Thyroid gland (tissue), 4 donors: ENCODE measurements around the gene TMEM44.

ENCODE experiments used
- POLR2A ChIP-seq, 2 donors: fragments of 450-650 bp; IDR thresholded peaks; one replicate each; pipeline ENCODE4 v1.6.1; 2017; ENCODE audit warnings: antibody characterized with exemption in 2 of 2, mild to moderate bottlenecking in 2 of 2, moderate library complexity in 1 of 2
- TF ChIP-seq, protein P1 (sequence below), 6 experiments: fragments of 200-600 bp in 3 of 6; fragments of 450-650 bp in 3 of 6; sonication (generic) in 3 of 6; IDR thresholded peaks; one replicate each; pipeline ENCODE4 v1.5.1; 2016 to 2019; ENCODE audit warnings: antibody characterized with exemption in 6 of 6, mild to moderate bottlenecking in 2 of 6, inconsistent platforms in 1 of 6, moderate library complexity in 1 of 6

DNA sequence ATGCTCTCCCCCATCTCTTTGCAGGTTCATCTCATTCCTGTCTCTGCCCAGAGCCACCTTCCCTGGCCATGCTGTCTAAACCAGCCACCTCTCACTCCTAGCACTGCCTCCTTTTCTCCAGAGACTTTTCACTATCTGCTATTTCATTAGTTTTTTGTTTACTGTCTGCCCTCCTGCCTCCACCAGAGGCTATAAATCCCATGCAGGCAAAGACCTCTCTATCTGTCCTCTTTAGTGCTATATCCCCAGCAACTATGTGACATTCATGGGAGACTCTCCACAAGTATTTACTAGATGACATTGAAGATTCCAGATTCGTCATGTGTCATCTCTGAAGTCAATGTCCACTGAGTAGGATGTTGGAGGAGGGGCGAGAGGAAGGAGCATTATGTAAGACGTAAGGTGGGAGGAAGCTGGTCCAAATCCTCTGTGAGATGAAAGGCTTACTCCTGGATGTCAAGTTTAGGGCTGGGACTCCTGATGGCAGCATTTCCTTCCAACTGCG is 49.0 kb upstream of the TMEM44 start:
- TF ChIP-seq, protein P1, sequence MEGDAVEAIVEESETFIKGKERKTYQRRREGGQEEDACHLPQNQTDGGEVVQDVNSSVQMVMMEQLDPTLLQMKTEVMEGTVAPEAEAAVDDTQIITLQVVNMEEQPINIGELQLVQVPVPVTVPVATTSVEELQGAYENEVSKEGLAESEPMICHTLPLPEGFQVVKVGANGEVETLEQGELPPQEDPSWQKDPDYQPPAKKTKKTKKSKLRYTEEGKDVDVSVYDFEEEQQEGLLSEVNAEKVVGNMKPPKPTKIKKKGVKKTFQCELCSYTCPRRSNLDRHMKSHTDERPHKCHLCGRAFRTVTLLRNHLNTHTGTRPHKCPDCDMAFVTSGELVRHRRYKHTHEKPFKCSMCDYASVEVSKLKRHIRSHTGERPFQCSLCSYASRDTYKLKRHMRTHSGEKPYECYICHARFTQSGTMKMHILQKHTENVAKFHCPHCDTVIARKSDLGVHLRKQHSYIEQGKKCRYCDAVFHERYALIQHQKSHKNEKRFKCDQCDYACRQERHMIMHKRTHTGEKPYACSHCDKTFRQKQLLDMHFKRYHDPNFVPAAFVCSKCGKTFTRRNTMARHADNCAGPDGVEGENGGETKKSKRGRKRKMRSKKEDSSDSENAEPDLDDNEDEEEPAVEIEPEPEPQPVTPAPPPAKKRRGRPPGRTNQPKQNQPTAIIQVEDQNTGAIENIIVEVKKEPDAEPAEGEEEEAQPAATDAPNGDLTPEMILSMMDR (IDR thresholded peaks at IDR 0.05): no peak
- TF ChIP-seq POLR2A (IDR thresholded peaks at IDR 0.05): no peak
